Glutamatergic neuron (in vitro differentiated cells): Measurements from ENCODE around the gene PHACTR2. TPM values are rescaled to one million over a fixed set of nuclear protein-coding genes. Genes with fewer than 3 reads are reported as not detected.
"Not testable (repeated sequence)": the region's sequence is repeated elsewhere in the genome, so short reads cannot be mapped to it uniquely, and the experiment has no call there.

Source experiments
- DNase-seq: peaks from one replicate; pipeline ENCODE4 v3.0.0; 2022
- H3K27ac Mint-ChIP-seq: one replicate; pipeline ENCODE4 v1.8.0; 2020; ENCODE audit warnings: mild to moderate bottlenecking, mixed read lengths, inconsistent platforms; ENCODE audit not compliant: unreplicated experiment
- H3K27me3 Mint-ChIP-seq: one replicate; pipeline ENCODE4 v1.8.0; 2020; ENCODE audit warnings: mild to moderate bottlenecking, moderate library complexity, mixed read lengths, inconsistent platforms; ENCODE audit not compliant: unreplicated experiment
- H3K36me3 Mint-ChIP-seq: one replicate; pipeline ENCODE4 v1.8.0; 2020; ENCODE audit warnings: mild to moderate bottlenecking, mixed read lengths, inconsistent platforms; ENCODE audit not compliant: unreplicated experiment
- H3K4me1 Mint-ChIP-seq: one replicate; pipeline ENCODE4 v1.8.0; 2020; ENCODE audit warnings: mild to moderate bottlenecking, low read depth, mixed read lengths, inconsistent platforms; ENCODE audit not compliant: unreplicated experiment
- H3K4me3 Mint-ChIP-seq: one replicate; pipeline ENCODE4 v1.8.0; 2020; ENCODE audit warnings: mild to moderate bottlenecking, mixed read lengths, inconsistent platforms; ENCODE audit not compliant: unreplicated experiment
- H3K9me3 Mint-ChIP-seq: one replicate; pipeline ENCODE4 v1.8.0; 2020; ENCODE audit warnings: mild to moderate bottlenecking, moderate library complexity, mixed read lengths, inconsistent platforms; ENCODE audit not compliant: unreplicated experiment
- CTCF ChIP-seq: fragments of 200-600 bp; sonication (generic); IDR thresholded peaks from one replicate; pipeline ENCODE4 v1.5.0; 2021; ENCODE audit not compliant: partially characterized antibody, unreplicated experiment
- total RNA-seq: library from RNA; stranded (reverse); fragmentation: NEBNext Ultra II Directional; extraction: Animal tissue kit (Norgen Biotek cat#: 25700); gene quantifications from one replicate; pipeline ENCODE4 v1.2.1, GENCODE V29; 2021; ENCODE audit not compliant: unreplicated experiment

The PHACTR2 gene
- total RNA-seq, 1 donor from 2014 or later = 9.7 TPM

GRCh38 chr6:143782481-143782880 lies 104.7 kb downstream of the PHACTR2 start:
- Mint-ChIP-seq H3K9me3 (no peaks in the 10 kb centered on the region), H3K36me3 (peaks cover 22% of the 10 kb centered on the region), H3K4me1 (no peaks in the 10 kb centered on the region), H3K27me3 (no peaks in the 10 kb centered on the region), H3K4me3 (no peak overlapping the region), H3K27ac (no peak overlapping the region)
- no peak for DNase-seq
- TF ChIP-seq CTCF = no peak

GRCh38 chr6:143783077-143783476 lies 105.3 kb downstream of the PHACTR2 start:
- no peak overlapping the region for H3K4me3 Mint-ChIP-seq
- DNase-seq = no peak
- no peak for TF ChIP-seq CTCF
- no peak overlapping the region for H3K27ac Mint-ChIP-seq
- H3K9me3 Mint-ChIP-seq = no peaks in the 10 kb centered on the region
- no peaks in the 10 kb centered on the region for H3K27me3 Mint-ChIP-seq
- H3K4me1 Mint-ChIP-seq = no peaks in the 10 kb centered on the region
- H3K36me3 Mint-ChIP-seq = peaks cover 22% of the 10 kb centered on the region

GRCh38 chr6:143784316-143784715 lies 106.6 kb downstream of the PHACTR2 start:
- Mint-ChIP-seq H3K27me3 (no peaks in the 10 kb centered on the region), H3K27ac (no peak overlapping the region), H3K9me3 (no peaks in the 10 kb centered on the region), H3K4me3 (no peak overlapping the region), H3K4me1 (peaks cover 3% of the 10 kb centered on the region), H3K36me3 (peaks cover 22% of the 10 kb centered on the region)
- no peak for TF ChIP-seq CTCF
- DNase-seq = no peak

GRCh38 chr6:143786371-143786770 lies 108.6 kb downstream of the PHACTR2 start:
- H3K27me3 Mint-ChIP-seq, H3K4me1 Mint-ChIP-seq, DNase-seq, H3K27ac Mint-ChIP-seq, H3K9me3 Mint-ChIP-seq, H3K4me3 Mint-ChIP-seq: not testable (repeated sequence)
- peaks cover 22% of the 10 kb centered on the region for H3K36me3 Mint-ChIP-seq

GRCh38 chr6:143792402-143793279 lies 114.9 kb downstream of the PHACTR2 start:
- Mint-ChIP-seq H3K4me1 (peaks cover 3% of the 10 kb centered on the region), H3K4me3 (no peak overlapping the region), H3K9me3 (no peaks in the 10 kb centered on the region), H3K27ac (no peak overlapping the region), H3K27me3 (peaks cover 5% of the 10 kb centered on the region), H3K36me3 (no peaks in the 10 kb centered on the region)
- no peak for TF ChIP-seq CTCF
- DNase-seq = no peak
